ENCODE data around the gene HK2.

Gene HK2

DNA sequence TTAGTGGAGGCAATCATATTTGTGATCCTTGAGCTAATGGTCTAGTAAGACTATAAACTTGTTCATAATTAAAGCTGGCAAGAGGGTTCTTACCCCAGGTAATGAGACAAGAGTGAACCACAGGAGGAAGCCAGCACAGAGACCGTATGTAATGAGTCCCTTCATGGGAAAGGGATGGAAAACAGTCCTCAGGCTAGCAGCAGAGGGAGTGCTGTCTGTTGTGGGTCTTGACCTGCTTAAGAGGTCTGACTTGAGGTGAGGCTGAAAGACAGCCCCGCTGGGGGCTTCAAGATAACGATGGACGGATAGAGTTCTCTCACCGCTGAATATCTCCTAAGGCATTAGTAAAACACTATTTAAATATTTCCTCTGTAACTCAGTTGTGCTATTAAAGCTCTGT lies 108.3 kb downstream of the HK2 start:
- DNase-seq, result no peak
